HG02885 (cell line): ENCODE measurements around the gene PCYT2.

Experiments used
- ATAC-seq: cut with Tn5 transposase; IDR thresholded peaks from one replicate; pipeline ENCODE4 v1.9.1; 2021; ENCODE audit warnings: mild to moderate bottlenecking; ENCODE audit not compliant: unreplicated experiment, poor library complexity

The PCYT2 gene

GRCh38 chr17:81928544-81929252, 17.5 kb upstream of the PCYT2 start:
- ATAC-seq = no peak

- peak; percentile 79 for ATAC-seq
Observed at GRCh38 chr17:81927653-81928543, 16.7 kb upstream of the PCYT2 start, which contains the start of gene MAFG. Gene MAFG (minus strand): TSS chr17:81927735. CDS start chr17:81923185, 4,550 bp downstream.

- peak; percentile 25 for ATAC-seq
Observed at GRCh38 chr17:81927152-81927652, 16.0 kb upstream of the PCYT2 start.

GRCh38 chr17:81926451-81927151, 15.4 kb upstream of the PCYT2 start:
- ATAC-seq = peak; percentile 25

GRCh38 chr17:81925860-81926450, 14.8 kb upstream of the PCYT2 start:
- ATAC-seq = no peak

GRCh38 chr17:81924557-81925532, 13.6 kb upstream of the PCYT2 start:
- ATAC-seq = no peak

- no peak for ATAC-seq
Observed at GRCh38 chr17:81923302-81924260, 12.4 kb upstream of the PCYT2 start.

- ATAC-seq = no peak
Observed at GRCh38 chr17:81922566-81923301, 11.5 kb upstream of the PCYT2 start.

GRCh38 chr17:81921996-81922565, 10.9 kb upstream of the PCYT2 start:
- ATAC-seq = no peak

GRCh38 chr17:81921537-81921862, 10.3 kb upstream of the PCYT2 start:
- ATAC-seq = no peak

- no peak for ATAC-seq
Observed at GRCh38 chr17:81920612-81921536, 9.7 kb upstream of the PCYT2 start.

GRCh38 chr17:81918832-81919545, 7.8 kb upstream of the PCYT2 start:
- no peak for ATAC-seq

GRCh38 chr17:81918333-81918669, 7.1 kb upstream of the PCYT2 start:
- peak; percentile 18 for ATAC-seq

GRCh38 chr17:81917565-81918332, 6.5 kb upstream of the PCYT2 start, which contains the start of gene SIRT7:
Gene SIRT7 (minus strand): TSS chr17:81918176. CDS start chr17:81918131, 45 bp downstream.
- ATAC-seq = peak; percentile 80
